Measurements from ENCODE around the gene BRK1. TPM values are rescaled to one million over a fixed set of nuclear protein-coding genes. Genes with fewer than 3 reads are reported as not detected.

The BRK1 gene
- total and polyA plus RNA-seq, 4 donors, result 28.3 to 82.2 (median 67.9) TPM

- 86% methylated on average over 6 of the region's 6 CpGs for WGBS
- no peak for DNase-seq (ENCODE audit: low spot score)
- Histone ChIP-seq H3K27ac (ENCODE audit: low read depth in 1 of 2, low read length in 2 of 2) (no peak overlapping the region), H3K9me3 (ENCODE audit: control insufficient read depth in 4 of 4, low read length in 3 of 4) (no peaks in the 10 kb centered on the region), H3K4me3 (ENCODE audit: low read depth in 1 of 3, low read length in 3 of 3) (no peak overlapping the region), H3K4me1 (ENCODE audit: control insufficient read depth in 4 of 4, insufficient read depth in 4 of 4, low read length in 3 of 4) (peaks cover 0 to 3% (median 0%) of the 10 kb centered on the region in 4 donors), H3K9ac (ENCODE audit: low read depth in 1 of 2, low read length in 2 of 2) (no peak overlapping the region), H3K36me3 (ENCODE audit: control insufficient read depth in 4 of 4, insufficient read depth in 3 of 4, low read depth in 1 of 4, low read length in 3 of 4) (peaks cover 15 to 31% (median 22%) of the 10 kb centered on the region in 4 donors), H3K27me3 (ENCODE audit: control insufficient read depth in 4 of 4, insufficient read depth in 4 of 4, low read length in 3 of 4) (no peaks in the 10 kb centered on the region)
- TF ChIP-seq CTCF (IDR thresholded peaks at IDR 0.05; ENCODE audit: low read depth, low read length, missing input control) (no peak), HNF4A (conservative IDR thresholded peaks at IDR 0.05) (no peak), HNF4G (IDR thresholded peaks at IDR 0.05) (no peak), ATF3 (IDR thresholded peaks at IDR 0.05) (no peak), RAD21 (IDR thresholded peaks at IDR 0.05) (no peak), SP1 (IDR thresholded peaks at IDR 0.05) (no peak), NR2F2 (IDR thresholded peaks at IDR 0.05) (no peak), EGR1 (IDR thresholded peaks at IDR 0.05; ENCODE audit: low read depth in 2 of 2) (no peak), GABPA (IDR thresholded peaks at IDR 0.05 in 1 of 2, conservative IDR thresholded peaks at IDR 0.05 in 1 of 2) (no peak)
- TF ChIP-seq, protein P1, sequence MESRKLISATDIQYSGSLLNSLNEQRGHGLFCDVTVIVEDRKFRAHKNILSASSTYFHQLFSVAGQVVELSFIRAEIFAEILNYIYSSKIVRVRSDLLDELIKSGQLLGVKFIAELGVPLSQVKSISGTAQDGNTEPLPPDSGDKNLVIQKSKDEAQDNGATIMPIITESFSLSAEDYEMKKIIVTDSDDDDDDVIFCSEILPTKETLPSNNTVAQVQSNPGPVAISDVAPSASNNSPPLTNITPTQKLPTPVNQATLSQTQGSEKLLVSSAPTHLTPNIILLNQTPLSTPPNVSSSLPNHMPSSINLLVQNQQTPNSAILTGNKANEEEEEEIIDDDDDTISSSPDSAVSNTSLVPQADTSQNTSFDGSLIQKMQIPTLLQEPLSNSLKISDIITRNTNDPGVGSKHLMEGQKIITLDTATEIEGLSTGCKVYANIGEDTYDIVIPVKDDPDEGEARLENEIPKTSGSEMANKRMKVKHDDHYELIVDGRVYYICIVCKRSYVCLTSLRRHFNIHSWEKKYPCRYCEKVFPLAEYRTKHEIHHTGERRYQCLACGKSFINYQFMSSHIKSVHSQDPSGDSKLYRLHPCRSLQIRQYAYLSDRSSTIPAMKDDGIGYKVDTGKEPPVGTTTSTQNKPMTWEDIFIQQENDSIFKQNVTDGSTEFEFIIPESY (IDR thresholded peaks at IDR 0.05), result no peak
These were observed 35.5 kb downstream of the BRK1 start for GRCh38 chr3:10150987-10151386.

- H3K27ac ChIP-seq (ENCODE audit: low read depth in 1 of 2, low read length in 2 of 2), result no peak overlapping the region
- H3K36me3 ChIP-seq (ENCODE audit: control insufficient read depth in 4 of 4, insufficient read depth in 3 of 4, low read depth in 1 of 4, low read length in 3 of 4), result peaks cover 10 to 29% (median 20%) of the 10 kb centered on the region in 4 donors
- no peak overlapping the region for H3K4me3 ChIP-seq (ENCODE audit: low read depth in 1 of 3, low read length in 3 of 3)
- H3K4me1 ChIP-seq (ENCODE audit: control insufficient read depth in 4 of 4, insufficient read depth in 4 of 4, low read length in 3 of 4), result no peaks in the 10 kb centered on the region
- DNase-seq (ENCODE audit: low spot score), result no peak
- no peaks in the 10 kb centered on the region for H3K9me3 ChIP-seq (ENCODE audit: control insufficient read depth in 4 of 4, low read length in 3 of 4)
- no peak overlapping the region for H3K9ac ChIP-seq (ENCODE audit: low read depth in 1 of 2, low read length in 2 of 2)
- WGBS, result 94% methylated on average over 14 of the region's 14 CpGs
- TF ChIP-seq MAX (IDR thresholded peaks at IDR 0.05), result no peak
- TF ChIP-seq YY1 (IDR thresholded peaks at IDR 0.05), result no peak
- TF ChIP-seq, protein P2, sequence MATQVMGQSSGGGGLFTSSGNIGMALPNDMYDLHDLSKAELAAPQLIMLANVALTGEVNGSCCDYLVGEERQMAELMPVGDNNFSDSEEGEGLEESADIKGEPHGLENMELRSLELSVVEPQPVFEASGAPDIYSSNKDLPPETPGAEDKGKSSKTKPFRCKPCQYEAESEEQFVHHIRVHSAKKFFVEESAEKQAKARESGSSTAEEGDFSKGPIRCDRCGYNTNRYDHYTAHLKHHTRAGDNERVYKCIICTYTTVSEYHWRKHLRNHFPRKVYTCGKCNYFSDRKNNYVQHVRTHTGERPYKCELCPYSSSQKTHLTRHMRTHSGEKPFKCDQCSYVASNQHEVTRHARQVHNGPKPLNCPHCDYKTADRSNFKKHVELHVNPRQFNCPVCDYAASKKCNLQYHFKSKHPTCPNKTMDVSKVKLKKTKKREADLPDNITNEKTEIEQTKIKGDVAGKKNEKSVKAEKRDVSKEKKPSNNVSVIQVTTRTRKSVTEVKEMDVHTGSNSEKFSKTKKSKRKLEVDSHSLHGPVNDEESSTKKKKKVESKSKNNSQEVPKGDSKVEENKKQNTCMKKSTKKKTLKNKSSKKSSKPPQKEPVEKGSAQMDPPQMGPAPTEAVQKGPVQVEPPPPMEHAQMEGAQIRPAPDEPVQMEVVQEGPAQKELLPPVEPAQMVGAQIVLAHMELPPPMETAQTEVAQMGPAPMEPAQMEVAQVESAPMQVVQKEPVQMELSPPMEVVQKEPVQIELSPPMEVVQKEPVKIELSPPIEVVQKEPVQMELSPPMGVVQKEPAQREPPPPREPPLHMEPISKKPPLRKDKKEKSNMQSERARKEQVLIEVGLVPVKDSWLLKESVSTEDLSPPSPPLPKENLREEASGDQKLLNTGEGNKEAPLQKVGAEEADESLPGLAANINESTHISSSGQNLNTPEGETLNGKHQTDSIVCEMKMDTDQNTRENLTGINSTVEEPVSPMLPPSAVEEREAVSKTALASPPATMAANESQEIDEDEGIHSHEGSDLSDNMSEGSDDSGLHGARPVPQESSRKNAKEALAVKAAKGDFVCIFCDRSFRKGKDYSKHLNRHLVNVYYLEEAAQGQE (IDR thresholded peaks at IDR 0.05), result no peak
- TF ChIP-seq EGR1 (IDR thresholded peaks at IDR 0.05; ENCODE audit: low read depth in 2 of 2), result no peak
- TF ChIP-seq HNF4A (conservative IDR thresholded peaks at IDR 0.05), result no peak
- TF ChIP-seq, protein P1 (IDR thresholded peaks at IDR 0.05), result no peak
- no peak for TF ChIP-seq TAF1 (conservative IDR thresholded peaks at IDR 0.05)
- TF ChIP-seq FOXA2 (IDR thresholded peaks at IDR 0.05), result no peak
- no peaks in the 10 kb centered on the region for H3K27me3 ChIP-seq (ENCODE audit: control insufficient read depth in 4 of 4, insufficient read depth in 4 of 4, low read length in 3 of 4)
These were observed 39.1 kb downstream of the BRK1 start for GRCh38 chr3:10154335-10155122.

All from liver (tissue), 9 donors.